WTC11 (cell line): Measurements from ENCODE around the gene NDUFV1. TPM values are rescaled to one million over a fixed set of nuclear protein-coding genes. Genes with fewer than 3 reads are reported as not detected.

Source experiments
- ATAC-seq: fragments of 200-7000 bp; cut with Tn5 transposase; 2 replicates; pipeline ENCODE4 v1.10.0; 2021; ENCODE audit warnings: mild to moderate bottlenecking, moderate library complexity
- CTCF ChIA-PET: fragments of 300-600 bp; sonication (Branson Sonifier 250); formaldehyde crosslinking; loops from one replicate; lab custom pipeline; 2021; ENCODE audit warnings: antibody characterized with exemption; lab: Charles Lee
- POLR2A ChIA-PET: fragments of 350-600 bp; sonication (Branson Sonifier 250); formaldehyde crosslinking; loops from one replicate; lab custom pipeline; 2021; ENCODE audit warnings: antibody characterized with exemption; lab: Charles Lee
- DNase-seq: peaks from one replicate; pipeline ENCODE4 v3.0.0; 2021; ENCODE audit warnings: low spot score
- H3K27ac Mint-ChIP-seq: 2 replicates; pipeline ENCODE4 v1.8.0; 2021; ENCODE audit warnings: mixed read lengths
- H3K27me3 Mint-ChIP-seq: 2 replicates; pipeline ENCODE4 v1.8.0; 2021; ENCODE audit warnings: low read depth, mild to moderate bottlenecking, moderate library complexity, mixed read lengths
- H3K36me3 Mint-ChIP-seq: 2 replicates; pipeline ENCODE4 v1.8.0; 2021; ENCODE audit warnings: mixed read lengths
- H3K4me1 Mint-ChIP-seq: 2 replicates; pipeline ENCODE4 v1.8.0; 2022; ENCODE audit warnings: mixed read lengths
- H3K4me3 Mint-ChIP-seq: 2 replicates; pipeline ENCODE4 v1.8.0; 2021; ENCODE audit warnings: mild to moderate bottlenecking, moderate library complexity, mixed read lengths
- H3K9me3 Mint-ChIP-seq: 2 replicates; pipeline ENCODE4 v1.8.0; 2021; ENCODE audit warnings: mixed read lengths
- ARID4B ChIP-seq: sonication (generic); formaldehyde crosslinking; IDR thresholded peaks from 2 replicates; pipeline ENCODE4 v1.8.0; 2023; ENCODE audit warnings: missing genetic modification reagents, mild to moderate bottlenecking, borderline replicate concordance
- CDX4 ChIP-seq: fragments of 250-450 bp; sonication (Bioruptor Pico); IDR thresholded peaks from 2 replicates; pipeline ENCODE4 v1.9.0; 2021; ENCODE audit warnings: moderate library complexity, mild to moderate bottlenecking, inconsistent platforms, borderline replicate concordance
- ERG ChIP-seq: fragments of 250-450 bp; sonication (Bioruptor Pico); IDR thresholded peaks from 2 replicates; pipeline ENCODE4 v1.8.0; 2021; ENCODE audit warnings: mild to moderate bottlenecking
- JUN ChIP-seq: sonication (generic); formaldehyde crosslinking; IDR thresholded peaks from 2 replicates; pipeline ENCODE4 v1.8.0; 2023; ENCODE audit warnings: mild to moderate bottlenecking, missing genetic modification reagents
- MYBL2 ChIP-seq: sonication (generic); formaldehyde crosslinking; IDR thresholded peaks from 2 replicates; pipeline ENCODE4 v1.8.1; 2023; ENCODE audit warnings: mild to moderate bottlenecking, moderate library complexity, missing genetic modification reagents
- NFYB ChIP-seq: sonication (generic); formaldehyde crosslinking; conservative IDR thresholded peaks from 2 replicates; pipeline ENCODE4 v1.8.0; 2022; ENCODE audit warnings: low read depth, missing genetic modification reagents
- PREB ChIP-seq: sonication (generic); formaldehyde crosslinking; IDR thresholded peaks from 2 replicates; pipeline ENCODE4 v1.8.1; 2022; ENCODE audit warnings: mild to moderate bottlenecking, missing genetic modification reagents, moderate library complexity, borderline replicate concordance
- RORB ChIP-seq: fragments of 250-450 bp; sonication (Bioruptor Pico); IDR thresholded peaks from 2 replicates; pipeline ENCODE4 v1.9.0; 2021; ENCODE audit warnings: mild to moderate bottlenecking
- SP1 ChIP-seq: sonication (generic); formaldehyde crosslinking; conservative IDR thresholded peaks from 2 replicates; pipeline ENCODE4 v1.8.1; 2022; ENCODE audit warnings: missing genetic modification reagents
- TEAD1 ChIP-seq: sonication (generic); formaldehyde crosslinking; IDR thresholded peaks from 2 replicates; pipeline ENCODE4 v1.8.0; 2022; ENCODE audit warnings: mild to moderate bottlenecking, missing genetic modification reagents
- USF1 ChIP-seq: sonication (generic); formaldehyde crosslinking; IDR thresholded peaks from 2 replicates; pipeline ENCODE4 v1.8.0; 2022; ENCODE audit warnings: mild to moderate bottlenecking, missing genetic modification reagents
- ZBTB43 ChIP-seq: sonication (generic); formaldehyde crosslinking; IDR thresholded peaks from 2 replicates; pipeline ENCODE4 v1.8.1; 2023; ENCODE audit warnings: mild to moderate bottlenecking, missing genetic modification reagents
- ZNF121 ChIP-seq: sonication (generic); formaldehyde crosslinking; IDR thresholded peaks from 2 replicates; pipeline ENCODE4 v1.8.0; 2023; ENCODE audit warnings: missing genetic modification reagents
- ZNF423 ChIP-seq: fragments of 250-450 bp; sonication (Bioruptor Pico); IDR thresholded peaks from 2 replicates; pipeline ENCODE4 v2.1.2; 2022; ENCODE audit warnings: mild to moderate bottlenecking, moderate library complexity
- ZNF512 ChIP-seq: sonication (generic); formaldehyde crosslinking; IDR thresholded peaks from 2 replicates; pipeline ENCODE4 v1.8.1; 2022; ENCODE audit warnings: missing genetic modification reagents, borderline replicate concordance
- ZNF532 ChIP-seq: fragments of 250-450 bp; sonication (Bioruptor Pico); IDR thresholded peaks from 2 replicates; pipeline ENCODE4 v1.9.0; 2021; ENCODE audit warnings: mild to moderate bottlenecking, borderline replicate concordance
- ZSCAN18 ChIP-seq: fragments of 250-450 bp; sonication (Bioruptor Pico); IDR thresholded peaks from 2 replicates; pipeline ENCODE4 v2.1.2; 2022; ENCODE audit warnings: mild to moderate bottlenecking, moderate library complexity
- total RNA-seq: library from RNA; stranded (reverse); gene quantifications from 3 replicates; pipeline ENCODE4 v1.2.3, GENCODE V29; 2021

Gene NDUFV1
- total RNA-seq, 1 experiment from 2014 or later: 231 TPM

- TF ChIP-seq TEAD1 (CRISPR knock-in tag) (peak; percentile 98), USF1 (peak; percentile 79), ZNF512 (no peak), ZSCAN18 (CRISPR knock-in tag) (no peak), ZNF532 (CRISPR knock-in tag) (peak; percentile 58; the same call in 1 of the 2 replicates), CDX4 (CRISPR knock-in tag) (no peak), ZBTB43 (CRISPR knock-in tag) (peak; percentile 94), NFYB (CRISPR knock-in tag) (peak; percentile 16; the same call in 1 of the 2 replicates), RORB (no peak), SP1 (CRISPR knock-in tag) (0 out of 2 replicates have a peak, but pooled peaks have one; percentile 51), ZNF423 (CRISPR knock-in tag) (no peak), ERG (CRISPR knock-in tag) (no peak)
Measured at GRCh38 chr11:67640021-67640757, 33.5 kb downstream of the NDUFV1 start (continued).

GRCh38 chr11:67640758-67641337 lies 34.1 kb downstream of the NDUFV1 start:
- Mint-ChIP-seq H3K27me3 (peaks cover 30% of the 10 kb centered on the region), H3K4me3 (no peak overlapping the region), H3K27ac (no peak overlapping the region), H3K9me3 (peaks cover 3% of the 10 kb centered on the region; the same call in 1 of the 2 replicates), H3K4me1 (peaks cover 2% of the 10 kb centered on the region), H3K36me3 (no peaks in the 10 kb centered on the region)
- POLR2A ChIA-PET: no interaction called here
- CTCF ChIA-PET: interaction anchor here (0.6 to 4.5 kb wide), 6 partner anchors 11 to 60 kb away, joined by 3 to 43 read pairs (median 4); partner anchors contain the start of genes ALDH3B2 and NUDT8
- ATAC-seq (no peak), DNase-seq (peak; percentile 7)
- no peak for TF ChIP-seq MYBL2
- no peak for TF ChIP-seq ARID4B (CRISPR knock-in tag)
- TF ChIP-seq PREB (CRISPR knock-in tag): no peak
- no peak for TF ChIP-seq ZNF121
- TF ChIP-seq JUN (CRISPR knock-in tag): no peak
